WERI-Rb-1 (cell line): ENCODE data around the gene TPO.

Experiments used
- DNase-seq: peaks from one replicate; pipeline ENCODE4 v3.0.0-alpha.2; 2020
- H3K27ac ChIP-seq: fragments of 250-450 bp; sonication (Bioruptor Pico); 2 replicates; pipeline ENCODE4 v1.5.1; 2020; ENCODE audit warnings: mild to moderate bottlenecking, moderate library complexity
- H3K27me3 ChIP-seq: fragments of 250-450 bp; sonication (Bioruptor Pico); 2 replicates; pipeline ENCODE4 v1.5.1; 2021; ENCODE audit warnings: mild to moderate bottlenecking, low read depth, moderate library complexity; ENCODE audit not compliant: insufficient read depth, severe bottlenecking
- H3K36me3 ChIP-seq: fragments of 250-450 bp; sonication (Bioruptor Pico); 2 replicates; pipeline ENCODE4 v1.5.1; 2020; ENCODE audit warnings: mild to moderate bottlenecking, moderate library complexity
- H3K4me3 ChIP-seq: 2 replicates; pipeline ENCODE4 v1.5.1; 2011; ENCODE audit warnings: low read depth, mild to moderate bottlenecking, control low read depth, low read length
- H3K9me3 ChIP-seq: fragments of 250-450 bp; sonication (Bioruptor Pico); 2 replicates; pipeline ENCODE4 v1.5.1; 2021; ENCODE audit warnings: mild to moderate bottlenecking, moderate library complexity; ENCODE audit not compliant: severe bottlenecking
- TF ChIP-seq, protein P1 (sequence below): IDR thresholded peaks from 2 replicates; pipeline ENCODE4 v1.5.1; 2011; ENCODE audit warnings: low read depth, mild to moderate bottlenecking, control low read depth, inconsistent platforms, low read length

The TPO gene

GRCh38 chr2:1422131-1422530 is 8.9 kb downstream of the TPO start:
- no peaks in the 10 kb centered on the region for H3K9me3 ChIP-seq
- no peaks in the 10 kb centered on the region for H3K36me3 ChIP-seq
- H3K4me3 ChIP-seq, result no peak overlapping the region
- H3K27ac ChIP-seq, result no peak overlapping the region
- TF ChIP-seq, protein P1, sequence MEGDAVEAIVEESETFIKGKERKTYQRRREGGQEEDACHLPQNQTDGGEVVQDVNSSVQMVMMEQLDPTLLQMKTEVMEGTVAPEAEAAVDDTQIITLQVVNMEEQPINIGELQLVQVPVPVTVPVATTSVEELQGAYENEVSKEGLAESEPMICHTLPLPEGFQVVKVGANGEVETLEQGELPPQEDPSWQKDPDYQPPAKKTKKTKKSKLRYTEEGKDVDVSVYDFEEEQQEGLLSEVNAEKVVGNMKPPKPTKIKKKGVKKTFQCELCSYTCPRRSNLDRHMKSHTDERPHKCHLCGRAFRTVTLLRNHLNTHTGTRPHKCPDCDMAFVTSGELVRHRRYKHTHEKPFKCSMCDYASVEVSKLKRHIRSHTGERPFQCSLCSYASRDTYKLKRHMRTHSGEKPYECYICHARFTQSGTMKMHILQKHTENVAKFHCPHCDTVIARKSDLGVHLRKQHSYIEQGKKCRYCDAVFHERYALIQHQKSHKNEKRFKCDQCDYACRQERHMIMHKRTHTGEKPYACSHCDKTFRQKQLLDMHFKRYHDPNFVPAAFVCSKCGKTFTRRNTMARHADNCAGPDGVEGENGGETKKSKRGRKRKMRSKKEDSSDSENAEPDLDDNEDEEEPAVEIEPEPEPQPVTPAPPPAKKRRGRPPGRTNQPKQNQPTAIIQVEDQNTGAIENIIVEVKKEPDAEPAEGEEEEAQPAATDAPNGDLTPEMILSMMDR, result no peak
- no peaks in the 10 kb centered on the region for H3K27me3 ChIP-seq
- DNase-seq, result no peak

GRCh38 chr2:1422716-1423285 is 9.5 kb downstream of the TPO start:
- Histone ChIP-seq H3K4me3 (no peak overlapping the region), H3K27me3 (no peaks in the 10 kb centered on the region), H3K27ac (no peak overlapping the region), H3K36me3 (no peaks in the 10 kb centered on the region), H3K9me3 (no peaks in the 10 kb centered on the region)
- no peak for DNase-seq
- TF ChIP-seq, protein P1, result no peak

DNA sequence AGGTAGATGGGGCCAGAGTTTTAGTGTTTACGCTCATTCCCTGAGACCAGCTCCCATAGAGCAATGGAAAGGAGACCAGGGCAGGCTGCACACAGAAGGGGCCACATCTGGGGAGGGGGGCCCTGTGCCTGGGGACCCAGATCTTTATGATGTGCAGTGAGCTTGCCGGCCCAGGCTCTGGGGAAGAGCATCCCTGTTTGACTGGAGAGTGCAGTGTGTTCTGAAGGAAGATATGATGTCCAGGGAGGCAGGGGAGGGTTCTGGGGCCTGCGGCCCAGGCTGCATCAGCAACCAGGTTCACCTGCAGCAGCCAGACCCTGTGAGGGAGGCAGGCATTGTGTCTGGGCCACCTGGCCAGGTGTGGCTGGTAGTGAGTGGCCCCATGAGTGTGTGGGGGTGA is 13.8 kb downstream of the TPO start:
- H3K4me3 ChIP-seq, result no peak overlapping the region
- no peaks in the 10 kb centered on the region for H3K36me3 ChIP-seq
- no peaks in the 10 kb centered on the region for H3K9me3 ChIP-seq
- TF ChIP-seq, protein P1, result no peak
- DNase-seq, result no peak
- no peaks in the 10 kb centered on the region for H3K27me3 ChIP-seq
- H3K27ac ChIP-seq, result no peak overlapping the region

DNA sequence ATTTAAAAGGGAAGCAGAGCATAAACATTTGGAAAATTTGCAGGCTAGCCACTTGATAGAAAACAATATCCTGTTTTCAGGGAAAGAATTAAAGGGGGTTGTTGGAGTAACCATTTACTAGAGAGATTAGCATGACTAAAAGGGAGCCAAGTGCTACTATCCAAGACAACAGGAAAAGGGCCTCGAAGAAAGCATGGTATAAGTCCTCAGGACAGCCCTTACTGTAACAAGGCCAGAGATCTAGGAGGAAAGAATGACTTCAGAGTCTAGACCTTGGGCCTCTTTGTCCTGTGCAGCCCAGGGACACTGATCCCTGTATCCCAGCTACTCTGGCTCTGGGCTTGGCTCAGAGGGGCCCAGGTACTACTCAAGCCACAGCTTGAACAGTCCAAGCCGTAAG is 16.6 kb downstream of the TPO start:
- TF ChIP-seq, protein P1, result no peak
- H3K36me3 ChIP-seq, result no peaks in the 10 kb centered on the region
- H3K27ac ChIP-seq, result no peak overlapping the region
- DNase-seq, result no peak
- H3K4me3 ChIP-seq, result no peak overlapping the region
- no peaks in the 10 kb centered on the region for H3K9me3 ChIP-seq
- H3K27me3 ChIP-seq, result no peaks in the 10 kb centered on the region

DNA sequence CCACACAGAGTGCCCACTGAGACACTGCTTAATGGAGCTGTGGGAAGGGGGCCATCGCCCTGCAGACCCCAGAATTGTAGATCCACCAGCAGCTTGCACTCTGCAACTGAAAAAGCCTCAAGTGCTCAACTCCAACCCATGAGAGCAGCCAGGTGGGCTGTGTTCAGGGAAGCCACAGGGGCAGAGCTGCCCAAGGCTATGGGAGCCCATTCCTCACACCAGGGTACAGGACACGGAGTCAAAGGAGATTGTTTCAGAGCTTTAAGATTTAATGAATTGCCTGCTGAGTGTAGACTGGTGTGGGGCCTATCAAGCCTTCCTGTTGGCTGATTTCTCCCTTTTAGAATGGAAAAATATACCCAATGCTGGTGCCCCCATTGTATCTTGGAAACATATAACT is 17.2 kb downstream of the TPO start:
- H3K36me3 ChIP-seq, result no peaks in the 10 kb centered on the region
- TF ChIP-seq, protein P1, result no peak
- no peak overlapping the region for H3K27ac ChIP-seq
- peaks cover 2% of the 10 kb centered on the region for H3K9me3 ChIP-seq
- H3K4me3 ChIP-seq, result no peak overlapping the region
- no peaks in the 10 kb centered on the region for H3K27me3 ChIP-seq
- no peak for DNase-seq

GRCh38 chr2:1431886-1432400 is 18.7 kb downstream of the TPO start:
- H3K27me3 ChIP-seq, result no peaks in the 10 kb centered on the region
- H3K36me3 ChIP-seq, result no peaks in the 10 kb centered on the region
- H3K9me3 ChIP-seq, result peaks cover 2% of the 10 kb centered on the region
- no peak overlapping the region for H3K4me3 ChIP-seq
- no peak for DNase-seq
- TF ChIP-seq, protein P1, result no peak
- H3K27ac ChIP-seq, result no peak overlapping the region
